Measurements from ENCODE around the gene CDK8. TPM values are rescaled to one million over a fixed set of nuclear protein-coding genes. Genes with fewer than 3 reads are reported as not detected.

Gene CDK8
- polyA plus RNA-seq, 3 donors from 2014 or later: 1.6 to 5.2 (median 1.7) TPM

DNA sequence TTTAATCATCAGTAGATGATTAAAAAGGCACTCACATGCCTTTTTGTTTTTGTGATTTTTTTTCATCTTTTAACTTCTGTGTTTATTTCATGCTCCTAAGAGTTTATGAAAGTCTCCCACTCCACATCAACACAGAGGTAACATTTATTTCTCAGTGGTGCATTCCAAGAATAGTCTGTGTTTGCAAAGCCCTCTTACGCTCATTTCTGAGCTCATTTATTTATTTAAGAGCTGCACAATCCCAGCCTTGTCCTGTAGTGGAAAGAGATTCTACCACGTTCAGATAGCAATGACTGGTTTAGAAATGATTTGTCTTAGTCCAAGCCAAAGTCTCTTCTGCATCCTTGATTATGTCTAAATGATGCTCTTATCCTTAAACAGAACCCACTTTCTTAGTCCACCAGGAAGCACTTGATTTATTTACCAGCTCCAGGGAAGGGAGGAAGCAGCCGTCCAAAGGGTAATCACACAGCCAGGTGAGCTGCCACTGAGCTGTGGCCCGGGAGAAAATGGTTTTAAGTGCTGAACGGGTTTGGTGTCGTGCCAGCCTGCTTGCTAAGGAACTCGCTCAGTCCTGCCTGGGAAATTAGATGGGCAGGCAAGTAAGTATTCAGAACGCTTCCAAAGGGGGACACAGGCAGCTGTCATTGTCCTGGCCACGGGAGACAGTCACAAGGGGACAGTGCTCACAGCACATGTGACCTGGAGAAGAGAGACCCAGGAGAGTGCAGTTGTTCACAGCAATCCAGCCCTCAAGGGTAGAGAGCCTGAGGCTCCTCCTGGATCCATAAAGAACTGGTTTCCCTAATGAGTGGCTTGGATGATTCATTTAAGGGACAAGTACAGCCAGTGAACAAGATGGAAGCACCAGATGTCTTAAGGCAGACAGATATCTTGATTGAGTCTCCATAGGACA, 171.8 kb downstream of the CDK8 start:
- H3K4me3 Mint-ChIP-seq: no peak overlapping the region
- no peaks in the 10 kb centered on the region for H3K36me3 Mint-ChIP-seq
- H3K27ac Mint-ChIP-seq: no peak overlapping the region
- H3K4me1 Mint-ChIP-seq: no peaks in the 10 kb centered on the region
- H3K9me3 Mint-ChIP-seq: peaks cover 0 to 2% (median 0%) of the 10 kb centered on the region in 6 donors
- DNase-seq: no peak
- peaks cover 2 to 10% (median 3%) of the 10 kb centered on the region in 3 donors for H3K27me3 Mint-ChIP-seq (ENCODE audit: low read depth in 3 of 3)

DNA sequence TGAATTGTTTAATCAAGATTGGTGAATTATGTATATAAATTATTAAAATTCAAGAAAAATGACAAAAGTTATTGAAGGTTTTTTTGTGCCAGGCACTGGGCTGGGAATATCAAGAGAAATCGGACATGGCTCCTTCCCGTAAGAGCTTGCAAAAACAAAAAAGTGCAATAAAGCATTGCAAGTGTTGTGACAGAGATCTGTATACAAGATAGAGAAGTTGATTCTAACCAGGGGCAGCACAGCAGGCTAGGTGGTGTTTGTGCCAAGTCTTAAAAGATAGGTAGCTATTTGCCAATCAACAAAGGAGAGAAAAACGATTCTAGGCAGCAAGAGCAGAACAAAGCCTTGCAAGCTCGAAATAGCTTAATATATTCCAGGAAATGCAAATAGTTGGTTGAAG, 179.8 kb downstream of the CDK8 start:
- peaks cover 16 to 44% (median 29%) of the 10 kb centered on the region in 6 donors for H3K9me3 Mint-ChIP-seq
- no peak overlapping the region for H3K4me3 Mint-ChIP-seq
- H3K27ac Mint-ChIP-seq: no peak overlapping the region

DNA sequence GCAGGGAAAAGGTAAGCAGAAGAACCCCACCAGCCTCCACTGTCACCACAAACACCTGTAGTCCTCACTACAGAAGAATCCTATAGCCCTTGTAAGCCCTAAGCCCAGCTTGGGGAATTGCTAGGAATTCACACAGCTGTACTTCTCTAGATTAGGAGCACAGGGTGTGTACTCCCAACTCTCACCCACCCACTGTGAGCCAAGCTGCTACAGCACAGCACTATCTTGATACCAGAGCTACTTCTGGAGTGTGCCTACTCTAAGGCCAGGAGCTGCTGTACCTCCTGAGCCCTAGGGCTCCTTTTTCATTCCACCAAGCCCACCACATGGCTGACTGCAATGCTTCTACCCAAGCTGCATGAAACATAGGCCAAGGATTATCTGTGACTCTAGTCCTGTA, 181.2 kb downstream of the CDK8 start:
- no peak for DNase-seq
- Mint-ChIP-seq H3K36me3 (peaks cover 0 to 12% (median 0%) of the 10 kb centered on the region in 3 donors), H3K4me3 (no peak overlapping the region), H3K4me1 (no peaks in the 10 kb centered on the region), H3K9me3 (peaks cover 16 to 44% (median 29%) of the 10 kb centered on the region in 6 donors), H3K27me3 (ENCODE audit: low read depth in 3 of 3) (peaks cover 1 to 11% (median 5%) of the 10 kb centered on the region in 3 donors), H3K27ac (no peak overlapping the region)

More for the DNA sequence above, 179.8 kb downstream of the CDK8 start:
- H3K36me3 Mint-ChIP-seq: peaks cover 0 to 12% (median 0%) of the 10 kb centered on the region in 3 donors
- H3K27me3 Mint-ChIP-seq (ENCODE audit: low read depth in 3 of 3): peaks cover 1 to 13% (median 5%) of the 10 kb centered on the region in 3 donors
- no peaks in the 10 kb centered on the region for H3K4me1 Mint-ChIP-seq
- DNase-seq: no peak

DNA sequence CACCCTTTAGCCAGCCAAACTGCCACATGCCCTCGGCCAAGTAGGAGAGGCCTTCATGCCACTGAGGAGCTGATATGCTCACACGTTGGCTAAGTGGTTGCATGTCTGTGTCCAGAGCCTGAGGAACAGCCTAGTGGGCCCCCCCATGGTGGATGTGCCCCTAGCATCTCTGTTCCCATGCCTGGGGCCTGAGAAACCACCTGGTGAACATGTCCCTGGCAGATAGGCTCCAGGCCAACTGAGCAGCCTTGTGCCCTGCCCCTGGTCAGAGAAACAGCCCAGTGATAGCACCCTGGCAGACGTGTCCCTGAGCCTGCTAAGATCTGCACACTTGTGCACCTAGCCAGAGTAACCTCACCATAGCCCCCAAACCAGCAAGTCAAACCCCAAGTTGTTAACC, 181.7 kb downstream of the CDK8 start:
- no peak for DNase-seq
- peaks cover 1 to 11% (median 5%) of the 10 kb centered on the region in 3 donors for H3K27me3 Mint-ChIP-seq (ENCODE audit: low read depth in 3 of 3)
- H3K4me3 Mint-ChIP-seq: no peak overlapping the region
- no peaks in the 10 kb centered on the region for H3K4me1 Mint-ChIP-seq
- no peak overlapping the region for H3K27ac Mint-ChIP-seq
- H3K36me3 Mint-ChIP-seq: peaks cover 0 to 12% (median 0%) of the 10 kb centered on the region in 3 donors
- H3K9me3 Mint-ChIP-seq: peaks cover 16 to 44% (median 29%) of the 10 kb centered on the region in 6 donors

DNA sequence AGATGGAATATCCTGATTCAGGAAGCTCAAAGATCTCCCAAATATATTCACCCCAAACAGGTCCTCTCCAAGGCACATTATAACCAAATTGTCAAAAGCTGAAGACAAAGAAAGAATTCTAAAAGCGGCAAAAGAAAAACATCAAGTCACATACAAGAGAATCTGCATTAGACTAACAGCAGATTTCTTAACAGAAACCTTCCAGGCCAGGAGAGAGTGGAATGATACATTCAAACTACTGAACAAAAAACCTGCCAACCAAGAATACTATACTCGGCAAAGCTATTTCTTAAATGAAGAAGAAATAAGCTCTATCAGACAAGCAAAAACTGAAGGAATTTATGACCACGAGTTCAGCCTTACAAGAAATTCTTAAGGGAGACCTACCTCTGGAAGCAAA, 183.0 kb downstream of the CDK8 start:
- H3K4me3 Mint-ChIP-seq: no peak overlapping the region
- DNase-seq: no peak
- H3K9me3 Mint-ChIP-seq: peaks cover 16 to 44% (median 29%) of the 10 kb centered on the region in 6 donors
- no peaks in the 10 kb centered on the region for H3K4me1 Mint-ChIP-seq
- no peak overlapping the region for H3K27ac Mint-ChIP-seq
- H3K36me3 Mint-ChIP-seq: peaks cover 0 to 12% (median 0%) of the 10 kb centered on the region in 3 donors
- peaks cover 1 to 11% (median 4%) of the 10 kb centered on the region in 3 donors for H3K27me3 Mint-ChIP-seq (ENCODE audit: low read depth in 3 of 3)

DNA sequence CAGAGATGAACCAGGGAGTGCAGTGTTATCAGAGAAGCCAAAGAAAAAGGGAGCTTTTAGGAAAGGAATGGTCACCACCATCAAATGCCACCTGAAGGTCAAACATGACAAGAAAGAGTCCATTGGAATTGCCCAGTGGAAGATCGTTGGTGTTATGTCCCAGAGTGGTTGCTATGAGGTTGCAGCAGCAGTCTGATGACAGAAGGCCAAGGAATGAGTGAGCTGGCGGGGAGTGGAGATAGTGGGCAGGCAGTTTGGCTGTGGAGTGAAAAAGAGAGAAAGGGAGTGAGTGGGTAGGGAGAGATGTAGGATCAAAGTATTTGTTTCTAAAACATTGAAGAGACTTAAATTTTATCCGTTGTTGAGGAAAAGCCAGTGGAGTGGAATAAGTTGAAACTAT, 186.2 kb downstream of the CDK8 start:
- DNase-seq: no peak
- Mint-ChIP-seq H3K4me1 (no peaks in the 10 kb centered on the region), H3K36me3 (peaks cover 0 to 6% (median 0%) of the 10 kb centered on the region in 3 donors), H3K27ac (no peak overlapping the region), H3K9me3 (peaks cover 13 to 30% (median 22%) of the 10 kb centered on the region in 6 donors), H3K4me3 (no peak overlapping the region), H3K27me3 (ENCODE audit: low read depth in 3 of 3) (peaks cover 1 to 9% (median 2%) of the 10 kb centered on the region in 3 donors)

DNA sequence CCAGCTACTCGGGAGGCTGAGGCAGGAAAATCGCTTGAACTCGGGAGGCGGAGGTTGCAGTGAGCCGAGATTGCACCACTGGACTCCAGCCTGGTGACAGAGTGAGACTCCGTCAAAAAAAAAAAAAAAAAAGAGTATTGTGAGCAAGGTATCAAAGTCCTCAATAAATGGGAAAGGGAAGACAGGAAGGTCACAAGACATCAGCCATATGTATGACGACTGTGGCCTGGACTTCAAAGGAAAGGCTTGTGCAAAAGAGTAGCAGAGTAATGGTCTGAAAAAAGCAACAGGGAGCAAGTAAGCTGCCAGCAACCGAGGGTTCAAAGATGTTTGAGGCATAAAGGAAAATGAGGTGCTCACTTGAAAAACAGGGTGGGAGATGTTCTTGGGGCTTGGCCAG, 187.5 kb downstream of the CDK8 start:
- DNase-seq: no peak
- no peak overlapping the region for H3K27ac Mint-ChIP-seq
- peaks cover 12 to 20% (median 15%) of the 10 kb centered on the region in 6 donors for H3K9me3 Mint-ChIP-seq
- H3K36me3 Mint-ChIP-seq: peaks cover 0 to under 1% (median 0%) of the 10 kb centered on the region in 3 donors
- H3K27me3 Mint-ChIP-seq (ENCODE audit: low read depth in 3 of 3): peaks cover under 1 to 6% (median 4%) of the 10 kb centered on the region in 3 donors
- H3K4me1 Mint-ChIP-seq: no peaks in the 10 kb centered on the region
- no peak overlapping the region for H3K4me3 Mint-ChIP-seq

DNA sequence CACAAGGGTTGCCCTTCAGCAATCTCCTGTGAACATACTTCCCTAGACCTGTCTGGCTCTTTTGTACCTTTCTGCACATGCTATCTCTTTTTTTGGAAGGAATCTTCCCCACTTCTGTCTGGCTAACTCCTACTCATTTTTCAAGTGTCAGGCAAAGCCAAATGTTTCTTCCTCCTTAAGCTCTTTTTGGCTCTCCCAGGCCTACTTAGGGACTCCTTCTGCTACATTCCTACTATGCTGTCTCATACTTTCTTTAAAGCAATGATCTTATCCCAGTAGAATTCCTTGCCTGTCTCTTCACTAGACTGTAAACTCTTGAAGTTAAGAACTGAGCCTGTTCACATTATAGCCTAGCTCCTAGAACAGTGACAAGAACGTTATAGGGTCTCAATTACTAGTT, 188.6 kb downstream of the CDK8 start:
- DNase-seq: no peak
- Mint-ChIP-seq H3K27ac (no peak overlapping the region), H3K36me3 (no peaks in the 10 kb centered on the region), H3K4me3 (no peak overlapping the region), H3K4me1 (no peaks in the 10 kb centered on the region), H3K27me3 (ENCODE audit: low read depth in 3 of 3) (peaks cover 0 to 10% (median 2%) of the 10 kb centered on the region in 3 donors), H3K9me3 (peaks cover 2 to 9% (median 6%) of the 10 kb centered on the region in 6 donors)

DNA sequence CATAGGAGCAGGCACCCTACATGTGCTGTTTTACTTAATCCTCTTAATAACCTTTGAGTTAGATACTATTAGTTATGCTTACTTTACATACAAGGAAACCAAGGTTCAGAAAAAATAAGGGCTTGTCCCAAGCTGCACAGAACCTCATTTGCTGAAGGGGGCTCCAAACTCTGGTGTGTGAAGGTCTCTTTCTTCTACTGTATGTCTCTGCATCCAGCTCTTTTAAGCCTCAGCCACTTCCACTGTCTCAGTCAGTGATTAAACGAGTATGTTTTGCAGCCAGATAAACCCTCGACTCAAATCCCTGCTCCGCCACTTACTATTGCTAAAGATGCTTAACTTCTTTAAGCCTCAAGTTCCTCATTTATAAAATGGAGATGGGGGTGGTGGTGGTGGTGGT, 191.2 kb downstream of the CDK8 start:
- Mint-ChIP-seq H3K9me3 (peaks cover 0 to 2% (median 0%) of the 10 kb centered on the region in 6 donors), H3K36me3 (no peaks in the 10 kb centered on the region), H3K4me3 (no peak overlapping the region), H3K4me1 (no peaks in the 10 kb centered on the region), H3K27ac (no peak overlapping the region), H3K27me3 (ENCODE audit: low read depth in 3 of 3) (peaks cover 0 to 6% (median 2%) of the 10 kb centered on the region in 3 donors)
- DNase-seq: no peak

DNA sequence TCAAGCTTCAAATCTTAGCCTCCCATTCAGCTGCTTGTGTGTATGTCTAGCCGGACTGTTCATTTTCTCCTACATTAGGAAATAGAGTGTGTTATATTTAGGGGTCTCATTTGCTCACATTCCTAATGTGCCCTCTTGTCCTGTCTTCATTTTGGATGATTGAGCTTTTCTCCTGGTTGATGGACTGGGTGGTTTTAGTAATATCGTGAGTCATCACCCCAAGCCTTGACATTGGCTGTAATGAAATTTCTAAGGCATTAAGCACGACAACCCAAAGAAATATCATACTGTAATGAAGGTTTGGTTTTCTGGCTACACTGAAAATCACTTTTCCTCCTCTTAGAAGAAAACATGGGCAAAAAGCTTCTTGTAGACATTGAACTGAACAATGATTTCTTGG, 192.8 kb downstream of the CDK8 start:
- Mint-ChIP-seq H3K9me3 (peaks cover 0 to 10% (median 2%) of the 10 kb centered on the region in 6 donors), H3K27ac (no peak overlapping the region), H3K4me1 (no peaks in the 10 kb centered on the region), H3K4me3 (no peak overlapping the region), H3K27me3 (ENCODE audit: low read depth in 3 of 3) (peaks cover 0 to 14% (median 2%) of the 10 kb centered on the region in 3 donors), H3K36me3 (no peaks in the 10 kb centered on the region)
- DNase-seq: no peak

DNA sequence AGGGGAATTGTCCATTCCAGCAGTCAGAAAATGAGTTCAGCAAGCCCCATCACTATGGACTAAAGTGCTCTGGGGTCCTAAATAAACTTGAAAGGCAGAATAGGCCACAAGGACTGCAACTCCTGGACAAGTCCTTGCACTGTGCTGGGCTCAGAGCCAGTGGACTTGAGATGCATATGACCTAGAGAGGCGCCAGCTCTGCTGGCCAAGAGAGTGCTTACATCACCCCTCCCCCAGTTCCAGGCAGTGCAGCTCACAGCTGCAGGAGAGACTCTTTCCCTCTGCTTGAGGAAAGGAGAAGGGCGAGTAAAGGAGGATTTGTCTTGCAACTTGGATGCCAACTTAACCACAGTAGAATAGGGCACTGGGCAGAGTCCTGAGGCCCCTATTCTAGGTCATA, 194.1 kb downstream of the CDK8 start:
- Mint-ChIP-seq H3K9me3 (peaks cover 0 to 10% (median 2%) of the 10 kb centered on the region in 6 donors), H3K27me3 (ENCODE audit: low read depth in 3 of 3) (peaks cover 0 to 16% (median 4%) of the 10 kb centered on the region in 3 donors), H3K27ac (no peak overlapping the region), H3K36me3 (no peaks in the 10 kb centered on the region), H3K4me3 (no peak overlapping the region), H3K4me1 (no peaks in the 10 kb centered on the region)
- no peak for DNase-seq

DNA sequence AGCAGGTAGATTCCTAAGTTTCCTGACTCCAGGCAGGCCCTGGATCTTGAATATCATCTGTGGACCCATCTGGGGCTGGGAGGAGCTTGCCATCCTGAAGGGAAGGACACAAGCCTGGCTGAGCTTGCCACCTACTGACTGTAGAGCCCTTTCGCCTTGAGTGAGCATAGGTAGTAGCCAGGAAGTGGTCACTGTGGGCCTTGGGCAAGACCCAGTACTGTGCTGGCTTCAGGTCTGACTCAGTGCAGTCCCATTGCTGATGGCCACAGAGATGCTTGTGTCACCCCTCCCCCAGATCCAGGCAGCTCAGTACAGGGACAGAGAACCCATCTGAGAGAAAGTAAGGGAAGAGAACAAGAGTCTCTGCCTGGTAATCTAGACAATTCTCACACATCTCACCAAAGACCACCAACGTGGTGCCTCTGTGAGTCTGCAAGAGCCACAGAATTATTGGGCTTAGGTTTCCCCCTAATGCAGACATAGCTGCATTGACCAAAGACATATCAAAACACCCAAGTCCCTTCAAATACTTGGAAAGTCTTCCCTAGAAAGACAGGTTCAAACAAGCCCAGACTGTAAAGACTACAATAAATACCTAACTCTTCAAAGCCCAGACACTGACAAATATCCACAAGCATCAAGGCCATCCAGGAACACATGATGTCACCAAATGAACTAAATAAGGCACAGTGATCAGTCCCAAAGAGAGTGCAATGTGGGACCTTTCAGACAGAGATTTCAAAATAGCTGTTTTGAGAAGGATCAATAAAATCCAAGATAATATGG, 195.3 kb downstream of the CDK8 start:
- Mint-ChIP-seq H3K4me3 (no peak overlapping the region), H3K9me3 (peaks cover 0 to 10% (median 2%) of the 10 kb centered on the region in 6 donors), H3K36me3 (no peaks in the 10 kb centered on the region), H3K4me1 (no peaks in the 10 kb centered on the region), H3K27me3 (ENCODE audit: low read depth in 3 of 3) (peaks cover 0 to 16% (median 4%) of the 10 kb centered on the region in 3 donors), H3K27ac (no peak overlapping the region)
- no peak for DNase-seq

Data from immature natural killer cell (primary cell).